ENCODE results near the gene CMTM8.

The CMTM8 gene

DNA sequence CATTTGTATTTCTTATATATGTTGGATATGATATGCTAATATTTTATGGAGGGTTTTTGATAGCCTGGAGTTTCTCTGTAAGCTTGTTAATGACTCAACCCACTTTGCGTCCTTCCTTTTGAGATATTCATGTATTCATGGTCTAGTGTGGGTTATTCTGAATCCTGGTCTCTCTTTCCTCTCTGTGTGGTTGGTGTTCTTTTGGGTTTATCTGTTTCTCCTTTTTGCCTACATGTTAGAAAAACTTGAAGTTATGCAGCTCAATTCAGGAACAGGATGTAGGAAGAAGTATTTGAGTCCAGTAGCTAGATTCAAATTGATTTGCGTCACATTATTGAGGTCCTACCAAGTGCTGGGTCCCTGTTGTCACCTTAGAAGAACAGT is 181.3 kb downstream of the CMTM8 start:
- DNase-seq = no peak

Data from activated CD4-positive, alpha-beta T cell treated with anti-CD3 and anti-CD28 coated beads, Interleukin-2, amount 50 U/mL, for 1 hour (primary cell).